Stimulated activated CD4-positive, alpha-beta T cell treated with anti-CD3 and anti-CD28 coated beads, TNF-alpha, amount 100 ng/mL, for 1 hour (primary cell): ENCODE results near the gene OPCML.

ENCODE experiments used
- DNase-seq, 3 donors: peaks; one replicate each; pipeline ENCODE4 v3.0.0-alpha.2; 2020; ENCODE audit warnings: low read depth in 3 of 3, low spot score in 1 of 3

OPCML gene

DNA sequence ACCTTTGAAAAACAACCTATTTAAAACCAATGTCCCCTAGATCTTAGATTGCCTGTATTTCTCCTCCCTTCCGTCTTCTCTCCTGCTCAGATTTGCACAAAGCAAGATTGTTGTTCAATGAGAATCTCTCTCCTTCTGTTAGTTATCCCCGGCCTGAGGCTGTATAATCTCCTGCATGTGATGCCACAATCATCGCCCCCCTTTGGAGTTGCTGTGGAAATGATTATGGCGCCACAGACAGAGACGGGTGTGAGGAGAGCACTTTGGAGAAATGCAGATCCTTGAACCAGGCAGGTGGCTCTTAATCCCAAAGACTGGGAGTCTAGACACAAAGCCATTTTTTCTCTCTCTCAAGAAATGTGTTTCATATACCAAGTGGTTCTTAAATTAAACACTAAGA is 941.3 kb downstream of the OPCML start:
- no peak for DNase-seq

DNA sequence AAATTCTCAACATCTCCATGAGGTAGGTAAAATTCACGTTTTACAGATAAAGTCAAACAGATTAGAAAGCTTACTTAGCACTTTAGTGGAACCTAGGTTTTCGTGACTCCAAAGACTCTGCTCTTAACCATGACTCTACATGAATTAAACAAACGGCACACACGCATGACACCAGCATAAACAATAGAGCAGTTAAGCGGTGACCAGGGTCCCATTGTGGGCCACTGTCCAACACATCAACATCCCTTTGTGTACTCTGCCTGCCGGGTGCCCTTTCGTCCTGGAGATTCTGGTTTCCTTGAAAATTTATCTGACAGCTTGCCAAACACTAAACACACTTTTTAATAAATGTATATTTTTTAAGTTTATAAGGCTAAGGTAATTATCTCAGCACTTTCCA is 941.7 kb downstream of the OPCML start:
- DNase-seq: no peak

DNA sequence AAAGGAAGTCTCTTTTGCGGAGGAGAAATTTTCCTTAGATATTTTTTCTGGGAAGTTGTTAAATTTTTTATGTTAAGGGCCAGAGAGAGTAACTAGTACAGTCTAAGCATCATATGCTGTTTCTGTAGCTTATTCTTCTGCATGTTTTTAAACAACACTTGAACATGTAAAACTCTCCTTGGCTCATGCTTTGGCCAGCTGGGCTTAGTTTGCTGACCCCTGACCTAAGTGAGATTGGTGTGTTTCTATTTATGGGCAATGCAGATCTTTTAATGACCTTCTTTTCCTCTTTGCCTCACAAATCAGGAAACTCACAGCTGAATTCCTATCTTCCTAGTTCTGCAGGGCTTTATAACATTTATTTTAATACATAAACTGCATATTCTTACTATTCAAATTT is 942.5 kb downstream of the OPCML start:
- DNase-seq: no peak

DNA sequence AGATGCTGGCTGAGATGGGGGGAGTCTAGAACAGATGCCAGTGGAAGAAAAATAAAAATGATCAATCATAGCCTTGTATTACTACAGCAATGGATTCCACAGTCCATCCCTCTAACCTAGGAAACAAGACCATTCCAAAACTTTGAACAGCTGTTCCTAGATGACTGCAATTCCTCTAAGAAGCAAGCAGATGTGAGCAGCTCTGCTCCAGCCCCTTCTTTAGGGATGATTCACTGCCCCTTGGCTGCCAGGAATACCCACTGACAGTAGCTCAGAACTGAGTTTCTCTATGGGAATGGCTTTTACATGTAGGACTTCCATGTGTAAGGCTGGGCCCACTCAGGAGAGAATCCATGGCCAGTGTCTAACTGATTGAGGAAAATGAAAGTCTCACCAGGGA is 943.9 kb downstream of the OPCML start:
- no peak for DNase-seq

DNA sequence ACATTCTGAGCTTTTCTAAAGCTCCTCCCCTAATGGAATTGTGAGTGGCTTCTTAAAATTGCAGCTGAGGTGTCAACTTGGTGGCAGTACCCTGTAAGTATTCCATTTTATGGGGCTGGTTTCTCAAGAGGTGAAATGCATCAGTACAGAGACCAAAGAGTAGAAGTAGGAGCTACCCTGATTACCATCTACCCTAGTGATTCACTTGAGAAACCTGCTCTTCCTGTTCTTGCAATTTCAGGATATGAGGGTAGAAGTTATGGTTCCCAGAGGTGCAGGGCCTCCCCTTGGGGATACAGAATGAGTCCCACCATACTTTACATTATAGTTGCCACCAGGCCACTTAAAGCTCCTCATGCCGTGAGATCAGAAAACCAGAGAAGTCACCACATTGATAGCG is 944.6 kb downstream of the OPCML start:
- no peak for DNase-seq

DNA sequence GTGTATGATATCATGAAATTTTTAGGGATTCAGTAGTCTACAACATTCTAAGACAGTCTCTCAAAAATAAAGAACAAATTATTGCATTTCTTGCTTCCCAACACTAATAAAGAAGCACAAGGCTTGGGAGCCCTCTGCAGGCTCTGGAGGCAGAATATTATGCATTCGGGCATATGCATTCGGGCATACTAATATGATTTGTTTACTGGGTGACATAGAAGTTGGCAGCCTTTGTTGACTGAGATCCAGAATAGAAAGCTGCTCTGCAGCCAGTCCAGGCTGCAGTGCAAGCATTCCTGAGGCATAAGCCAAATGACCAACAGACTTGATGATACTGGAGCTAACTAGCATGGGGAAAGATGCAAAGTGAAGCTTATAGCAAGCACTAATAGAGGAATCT is 945.5 kb downstream of the OPCML start:
- no peak for DNase-seq

DNA sequence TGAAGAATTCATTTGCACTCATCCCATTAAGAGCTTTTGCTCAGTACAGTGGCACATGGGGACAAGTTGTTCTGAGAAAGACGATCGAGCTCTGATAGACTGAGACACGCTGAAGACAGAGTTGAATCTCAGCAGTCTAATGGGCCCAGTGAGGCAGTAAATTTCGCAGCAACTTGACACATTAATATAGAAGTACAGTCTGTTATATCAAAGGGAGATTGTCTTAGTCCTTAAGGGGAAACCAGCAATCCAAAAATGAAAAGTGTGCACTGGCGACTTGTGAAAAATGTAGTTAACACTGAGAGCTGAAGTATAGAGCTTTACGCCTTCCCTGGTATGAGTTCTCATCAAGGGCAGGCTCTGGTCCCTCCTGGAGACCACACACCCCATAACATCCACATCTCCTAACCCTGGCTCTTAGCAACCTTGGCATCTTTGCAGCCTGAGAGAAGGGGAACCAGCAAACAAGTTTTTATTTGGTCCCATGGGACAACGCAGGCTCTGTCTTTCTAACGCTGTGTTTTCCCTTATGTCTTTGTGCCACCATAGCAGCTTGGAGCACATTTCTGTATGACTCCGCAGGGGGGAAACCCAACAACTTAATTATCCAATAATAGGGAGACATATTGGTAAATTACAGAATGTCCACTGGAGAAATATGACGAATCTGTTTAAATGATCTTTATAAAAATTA is 952.5 kb downstream of the OPCML start:
- DNase-seq: no peak

DNA sequence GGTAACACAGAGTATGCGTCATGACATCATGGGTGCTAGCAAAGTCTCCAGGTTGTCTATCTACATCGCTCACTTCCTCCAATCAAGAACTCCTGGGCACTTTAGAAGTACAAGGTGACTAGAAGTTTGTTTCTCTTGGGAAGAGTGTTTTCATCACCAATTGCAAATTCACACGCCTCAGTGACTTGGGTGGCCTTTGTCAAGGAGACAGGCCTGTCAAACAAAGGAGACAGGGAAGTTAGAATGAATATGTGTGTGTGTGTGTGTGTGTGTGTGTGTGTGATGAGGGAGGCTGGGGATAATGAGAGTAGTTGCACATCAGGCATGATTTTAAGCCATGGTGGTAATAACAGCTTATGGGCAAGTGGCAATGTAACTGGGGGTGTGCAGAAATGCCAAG is 953.2 kb downstream of the OPCML start:
- DNase-seq: no peak

DNA sequence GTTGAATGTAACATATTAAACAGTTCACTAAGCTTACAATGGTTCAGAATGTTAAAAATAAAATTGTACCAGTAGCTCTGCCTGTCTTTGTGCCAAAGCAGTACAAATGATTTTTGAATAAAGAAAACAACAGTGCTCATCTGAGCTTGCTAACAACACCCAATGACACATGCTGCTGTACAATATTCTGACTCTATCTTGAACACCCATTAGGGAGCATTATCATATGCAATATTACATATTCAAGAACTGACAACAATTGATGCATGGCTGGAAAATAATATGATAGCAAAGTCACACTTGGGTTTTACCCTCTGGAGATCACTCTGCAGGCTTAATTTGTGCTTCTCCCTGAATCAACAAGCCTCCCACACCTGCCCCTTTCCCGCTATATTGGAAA is 953.7 kb downstream of the OPCML start:
- no peak for DNase-seq

DNA sequence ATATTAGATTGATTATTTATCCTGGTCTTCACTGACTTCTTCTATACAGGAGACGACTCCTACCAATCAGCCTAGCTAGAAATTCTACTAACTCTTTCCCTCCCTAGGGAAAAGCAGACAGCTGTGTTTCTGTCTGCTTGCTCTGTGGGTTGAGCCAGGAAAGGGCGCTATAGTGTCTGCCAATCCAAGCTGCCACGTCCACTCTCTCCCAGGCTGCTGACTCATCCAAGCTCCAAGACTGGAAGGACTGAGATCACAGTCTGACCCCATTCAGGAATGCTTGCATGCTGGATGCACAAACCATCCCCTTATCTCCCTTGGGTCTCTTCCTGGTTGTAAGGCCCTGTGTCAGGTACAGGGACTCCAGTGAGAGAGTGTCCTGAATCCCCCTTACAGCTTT is 955.6 kb downstream of the OPCML start:
- DNase-seq: no peak

DNA sequence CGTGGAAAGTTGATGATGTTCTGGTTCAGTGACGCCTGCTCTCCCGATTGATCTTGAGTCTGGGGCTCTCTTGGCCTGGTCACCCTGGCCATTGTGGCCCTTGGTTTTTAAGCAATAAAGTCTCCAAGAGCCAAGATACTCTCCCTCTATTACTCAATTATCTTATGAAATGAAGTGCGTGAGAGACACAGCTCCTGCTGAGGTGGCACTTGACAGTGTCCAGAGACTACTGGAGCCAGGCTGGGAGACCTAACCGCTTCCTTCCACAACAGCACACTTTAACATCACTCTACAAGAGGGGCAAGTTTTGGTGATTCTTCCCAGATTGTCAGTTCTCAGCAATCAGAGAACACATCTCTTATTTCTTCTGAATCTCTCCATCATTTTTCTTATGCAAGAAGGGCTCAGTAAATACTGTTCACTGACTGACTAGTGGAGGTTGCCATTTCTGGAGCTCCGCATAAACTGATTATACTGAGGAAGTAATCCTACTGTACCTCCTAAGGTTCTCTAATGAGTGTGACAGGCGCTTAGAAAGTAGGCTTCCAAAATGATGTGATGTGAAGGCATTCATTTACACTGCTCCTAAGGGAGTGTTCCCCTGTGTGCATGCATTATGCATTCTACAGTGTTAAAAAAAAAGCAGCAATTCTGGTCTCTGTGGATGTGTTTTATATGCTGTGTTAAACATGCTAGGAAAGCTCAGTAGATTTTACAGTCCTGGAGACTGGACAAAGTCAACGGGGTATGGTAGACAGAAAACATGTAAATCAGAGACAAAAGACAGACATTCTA is 968.0 kb downstream of the OPCML start:
- DNase-seq: no peak

DNA sequence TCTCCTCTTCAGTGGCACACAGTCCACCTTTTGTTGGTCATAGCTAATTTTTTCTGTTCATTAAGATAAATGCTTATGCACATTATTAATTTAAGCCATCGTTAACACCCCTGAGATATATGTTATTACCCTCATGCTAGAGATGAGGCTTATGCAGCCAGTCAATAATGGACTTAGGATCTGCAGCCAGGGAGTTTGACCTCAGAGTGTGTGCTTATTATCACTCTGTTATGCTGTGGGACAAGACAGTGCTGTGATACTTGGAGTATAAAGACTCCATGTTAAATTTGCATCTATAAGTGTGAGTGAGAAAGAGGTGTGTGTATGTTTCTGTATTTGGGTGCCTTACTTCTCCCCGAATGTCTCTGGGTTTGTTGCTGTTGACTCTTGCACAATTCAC is 969.3 kb downstream of the OPCML start:
- DNase-seq: no peak

DNA sequence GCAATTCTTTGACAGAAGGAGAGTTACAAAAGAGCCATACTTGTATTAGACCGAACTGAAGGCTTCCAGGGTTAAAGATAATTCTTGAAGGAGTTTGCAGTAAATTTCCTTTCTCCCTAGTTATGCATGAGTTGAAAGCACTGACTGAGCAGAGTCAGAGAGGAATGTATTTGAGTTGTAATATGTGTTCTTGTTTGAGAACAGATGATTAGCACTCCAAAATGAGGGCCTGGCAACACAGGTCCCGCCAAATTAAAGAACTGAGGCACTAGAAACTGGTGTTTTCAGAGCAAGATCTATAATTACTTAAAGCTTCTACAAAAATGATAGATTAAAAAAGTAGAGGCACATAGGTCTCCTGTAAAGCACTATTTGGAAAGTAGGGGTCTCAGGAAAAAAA is 970.4 kb downstream of the OPCML start:
- DNase-seq: no peak

DNA sequence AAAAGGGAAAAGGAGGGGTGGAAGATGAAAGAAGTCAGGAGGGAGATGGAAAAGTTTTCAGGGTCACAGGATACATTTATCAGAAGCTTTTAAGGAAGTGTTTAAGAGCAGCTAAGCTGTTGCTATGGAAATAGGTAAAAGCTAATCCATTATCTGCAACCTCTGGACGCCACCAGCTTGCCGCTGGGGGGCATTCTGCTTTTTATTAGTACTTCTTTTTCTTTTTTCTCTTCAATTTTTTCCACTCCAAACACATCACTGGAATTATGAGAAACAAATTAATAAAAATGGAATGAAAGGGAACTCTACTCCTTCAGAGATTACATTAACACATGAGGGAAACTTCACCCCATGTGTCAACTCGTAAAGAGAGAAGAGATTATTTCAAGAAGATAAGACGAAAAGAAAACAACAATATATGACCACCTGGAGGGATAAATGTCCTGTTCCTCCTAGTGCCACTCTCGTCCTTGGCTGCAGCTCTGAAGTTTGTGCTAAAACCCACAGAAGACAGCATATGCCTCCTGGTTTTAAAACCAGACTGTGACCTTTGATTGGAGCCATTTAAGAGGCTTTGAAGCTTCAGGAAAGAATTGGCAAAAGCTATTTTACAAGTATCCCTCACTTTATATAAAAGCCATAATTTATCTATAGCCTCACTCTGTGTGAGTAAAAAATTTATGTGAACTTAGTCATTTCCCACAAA is 972.8 kb downstream of the OPCML start:
- DNase-seq: no peak

DNA sequence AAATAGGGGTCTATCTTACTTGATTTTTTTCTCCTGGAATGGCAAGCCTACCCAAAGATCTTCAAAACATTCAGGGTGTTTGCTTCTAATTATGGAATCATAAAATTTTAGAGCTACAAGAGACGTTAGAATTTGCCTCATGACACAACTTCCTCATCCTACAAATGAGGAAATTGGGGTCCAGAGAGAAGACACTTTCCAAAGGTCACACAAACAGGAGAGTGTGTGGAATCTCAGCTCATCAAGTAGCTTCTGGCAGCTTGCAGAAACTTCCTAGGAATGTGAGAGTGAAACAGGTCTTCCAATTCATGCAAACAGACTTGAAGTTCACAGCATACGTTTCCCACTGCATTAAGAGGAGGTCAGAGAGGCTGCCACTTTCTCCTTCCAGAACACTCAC is 976.0 kb downstream of the OPCML start:
- DNase-seq: no peak

DNA sequence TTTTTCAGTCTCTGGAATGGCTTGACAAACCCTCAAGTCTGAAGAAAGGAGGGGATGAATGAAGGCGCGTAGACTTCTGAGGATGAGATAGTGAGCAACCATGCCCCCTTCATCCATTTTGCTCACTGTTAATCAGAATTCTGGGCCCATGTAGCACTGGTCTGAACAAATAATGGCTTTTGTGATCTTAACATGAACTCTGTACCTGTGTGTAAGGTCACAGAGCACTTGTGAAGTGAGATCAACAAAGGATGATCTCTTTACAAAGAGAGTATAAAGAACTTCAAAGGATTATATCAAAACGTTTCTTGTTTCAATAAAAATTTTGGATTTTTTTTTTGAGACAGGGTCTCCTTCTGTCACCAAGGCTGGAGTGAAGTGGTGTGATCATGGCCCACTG is 976.7 kb downstream of the OPCML start:
- DNase-seq: no peak

DNA sequence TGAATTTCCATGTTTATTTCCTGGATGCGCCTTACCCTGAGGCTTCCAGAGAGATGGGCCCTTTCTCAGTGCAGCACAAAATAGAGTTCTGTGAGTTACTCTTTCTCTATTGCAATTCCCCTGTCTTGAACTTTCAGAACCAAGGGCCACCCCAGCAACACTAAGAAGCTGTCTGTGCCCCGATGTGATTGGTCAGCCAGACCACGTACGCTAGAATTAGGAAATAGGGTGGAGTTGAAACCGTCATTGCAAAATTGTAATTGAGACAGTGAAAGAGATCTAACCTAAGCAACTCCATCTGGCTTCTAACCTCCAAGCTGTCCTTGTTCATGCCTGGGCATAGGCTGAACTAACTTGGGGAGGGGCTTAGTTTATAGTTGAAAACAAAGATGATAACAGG is 981.3 kb downstream of the OPCML start:
- DNase-seq: no peak

DNA sequence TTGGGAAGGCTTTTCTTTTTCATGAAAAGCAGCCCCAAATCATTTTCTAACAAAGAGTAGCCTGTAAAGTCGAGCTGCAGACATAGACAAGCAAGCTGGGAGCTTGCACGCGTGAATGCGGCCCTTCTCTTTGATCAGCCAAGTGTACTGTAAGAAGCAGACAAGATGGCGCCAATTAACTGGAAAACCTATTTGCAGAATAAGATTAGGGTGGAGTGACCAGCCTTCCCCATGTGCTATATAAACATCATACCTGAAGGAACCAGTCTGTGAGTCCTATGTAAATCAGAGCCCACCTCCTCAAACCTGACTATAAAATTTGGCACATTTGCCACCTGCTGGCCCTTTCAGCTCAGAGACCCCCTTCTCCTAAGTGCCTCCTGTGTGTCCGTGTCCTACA is 982.7 kb downstream of the OPCML start:
- DNase-seq: no peak

DNA sequence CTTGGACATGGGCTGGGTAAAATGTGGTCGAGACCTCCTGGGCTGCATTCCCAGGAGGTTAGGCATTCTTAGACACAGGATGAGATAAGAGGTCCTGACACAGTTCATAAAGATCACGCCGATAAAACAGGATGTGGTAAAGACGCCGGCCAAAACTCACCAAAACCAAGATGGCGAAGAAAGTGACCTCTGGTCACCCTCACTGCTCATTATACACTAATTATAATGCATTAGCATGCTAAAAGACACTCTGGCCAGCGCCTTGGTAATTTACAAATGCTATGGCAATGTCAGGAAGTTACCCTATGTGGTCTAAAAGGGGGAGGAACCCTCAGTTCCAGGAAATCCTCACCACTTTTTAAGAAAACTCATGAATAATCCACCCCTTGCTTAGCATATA is 983.3 kb downstream of the OPCML start:
- DNase-seq: no peak

DNA sequence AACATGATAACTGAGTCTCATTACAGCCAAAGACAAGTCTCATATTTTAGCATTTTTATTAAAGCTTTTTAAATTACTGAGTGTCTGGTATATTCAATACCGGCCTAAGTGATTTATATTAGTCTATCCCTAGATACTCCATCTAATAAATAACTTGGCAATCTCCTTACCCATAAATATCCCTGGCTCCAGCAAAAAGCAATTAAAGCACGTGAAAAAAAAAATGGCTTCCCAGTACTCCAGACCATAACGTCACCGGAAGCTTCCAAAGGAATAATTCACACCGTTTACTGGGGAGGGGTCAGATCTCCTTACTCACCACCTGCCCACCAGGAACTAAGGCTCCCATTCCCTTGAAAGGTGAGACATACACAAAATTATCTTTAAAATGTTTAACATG is 988.3 kb downstream of the OPCML start:
- DNase-seq: no peak

DNA sequence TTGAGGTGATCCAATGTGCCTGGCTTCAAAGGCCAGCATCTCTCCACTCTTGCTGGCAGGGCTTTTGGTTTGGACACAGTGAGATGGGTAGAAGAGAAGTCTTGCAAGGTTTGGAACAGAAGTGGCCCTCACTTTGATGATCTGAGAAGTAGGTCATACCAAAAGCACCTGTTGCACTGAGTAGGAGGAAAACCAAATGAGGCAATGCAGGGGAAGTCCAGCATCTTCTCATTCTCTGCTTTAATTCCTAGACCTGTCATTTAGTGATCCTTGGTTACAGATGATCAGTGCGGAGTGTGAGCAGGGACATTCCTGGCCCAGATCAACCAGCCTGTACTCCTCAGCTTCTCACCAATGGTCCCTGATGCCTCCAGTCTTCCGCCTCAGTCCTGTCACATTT is 990.5 kb downstream of the OPCML start:
- DNase-seq: no peak

DNA sequence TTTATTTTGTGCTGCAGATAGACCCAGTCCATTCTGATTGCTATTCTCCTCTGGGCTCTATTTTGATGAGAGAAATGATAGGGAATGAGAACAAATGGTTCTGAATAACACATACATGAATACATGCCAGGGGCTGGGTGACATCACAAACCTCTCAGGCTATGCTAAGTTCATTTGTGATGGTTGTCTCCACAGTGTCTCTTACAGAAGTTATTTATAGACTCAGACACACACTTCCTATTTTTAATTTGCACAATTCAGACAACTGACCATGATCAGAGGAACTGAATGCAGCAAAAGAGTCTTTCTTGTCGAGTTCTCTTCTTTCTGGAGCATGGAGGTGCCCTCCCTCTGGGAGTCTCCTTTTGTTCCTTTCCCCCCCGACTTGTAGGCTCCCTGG is 991.7 kb downstream of the OPCML start:
- DNase-seq: no peak
